Neuron (in vitro differentiated cells): ENCODE results near the gene TTC31.
"Not testable (repeated sequence)": the region's sequence is repeated elsewhere in the genome, so short reads cannot be mapped to it uniquely, and the experiment has no call there.

Experiments used
- H2AFZ ChIP-seq: one replicate; pipeline ENCODE4 v1.6.1; 2013; ENCODE audit warnings: low read depth, mild to moderate bottlenecking, inconsistent platforms, low read length, moderate library complexity
- H3K27me3 ChIP-seq: one replicate; pipeline ENCODE4 v1.6.1; 2013; ENCODE audit warnings: low read length; ENCODE audit not compliant: insufficient read depth
- H3K36me3 ChIP-seq: one replicate; pipeline ENCODE4 v1.6.1; 2013; ENCODE audit warnings: low read length; ENCODE audit not compliant: insufficient read depth
- H3K4me1 ChIP-seq: one replicate; pipeline ENCODE4 v1.6.1; 2013; ENCODE audit warnings: low read length; ENCODE audit not compliant: insufficient read depth
- H3K4me3 ChIP-seq: 2 replicates; pipeline ENCODE4 v1.5.1; 2013; ENCODE audit warnings: mild to moderate bottlenecking, low read length, moderate library complexity
- H3K9me3 ChIP-seq: one replicate; pipeline ENCODE4 v1.6.1; 2013; ENCODE audit warnings: low read length

Gene TTC31

DNA sequence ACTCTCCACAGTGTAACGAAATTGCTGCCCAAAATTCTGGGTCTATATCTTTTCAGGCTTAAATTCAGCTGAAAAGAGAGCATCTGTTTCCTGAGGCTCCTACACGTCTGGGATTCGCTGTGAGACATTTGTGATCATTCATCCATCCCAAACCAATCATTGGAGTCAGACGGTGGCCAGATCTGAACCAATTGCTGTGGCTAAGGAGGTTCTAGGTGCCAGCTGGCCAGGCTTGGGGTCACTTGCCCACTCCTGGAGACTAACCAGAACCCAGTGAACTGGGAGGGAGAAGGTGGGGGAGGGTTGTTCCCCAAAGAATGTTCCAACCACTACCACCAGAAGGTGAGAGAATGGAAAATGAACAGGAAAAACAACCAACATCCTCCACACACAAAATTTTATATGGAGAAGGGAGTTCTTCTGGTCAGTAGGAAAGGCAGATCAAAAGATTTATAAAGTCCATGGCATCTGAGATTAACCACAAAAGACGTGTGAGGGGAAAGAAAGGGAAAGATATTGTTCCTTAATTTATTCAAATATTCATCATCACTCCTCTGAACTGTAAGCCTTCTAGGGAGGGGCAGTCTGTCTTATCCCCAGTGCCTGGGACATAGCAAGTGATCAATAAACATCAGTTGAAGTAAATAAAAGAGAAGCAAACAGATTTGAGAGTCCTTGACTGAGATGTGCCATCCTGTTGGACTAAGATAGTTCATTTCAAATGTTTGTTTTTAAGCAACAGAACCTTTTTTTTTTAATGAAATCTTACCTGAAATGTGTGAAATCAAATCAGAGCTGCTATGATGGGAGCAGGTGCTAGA is 38.2 kb upstream of the TTC31 start:
- Histone ChIP-seq H3K27me3 (peaks cover 8% of the 10 kb centered on the region), H2AFZ (no peak overlapping the region), H3K36me3 (no peaks in the 10 kb centered on the region), H3K4me1 (peaks cover 6% of the 10 kb centered on the region), H3K9me3 (no peaks in the 10 kb centered on the region), H3K4me3 (no peak overlapping the region)

DNA sequence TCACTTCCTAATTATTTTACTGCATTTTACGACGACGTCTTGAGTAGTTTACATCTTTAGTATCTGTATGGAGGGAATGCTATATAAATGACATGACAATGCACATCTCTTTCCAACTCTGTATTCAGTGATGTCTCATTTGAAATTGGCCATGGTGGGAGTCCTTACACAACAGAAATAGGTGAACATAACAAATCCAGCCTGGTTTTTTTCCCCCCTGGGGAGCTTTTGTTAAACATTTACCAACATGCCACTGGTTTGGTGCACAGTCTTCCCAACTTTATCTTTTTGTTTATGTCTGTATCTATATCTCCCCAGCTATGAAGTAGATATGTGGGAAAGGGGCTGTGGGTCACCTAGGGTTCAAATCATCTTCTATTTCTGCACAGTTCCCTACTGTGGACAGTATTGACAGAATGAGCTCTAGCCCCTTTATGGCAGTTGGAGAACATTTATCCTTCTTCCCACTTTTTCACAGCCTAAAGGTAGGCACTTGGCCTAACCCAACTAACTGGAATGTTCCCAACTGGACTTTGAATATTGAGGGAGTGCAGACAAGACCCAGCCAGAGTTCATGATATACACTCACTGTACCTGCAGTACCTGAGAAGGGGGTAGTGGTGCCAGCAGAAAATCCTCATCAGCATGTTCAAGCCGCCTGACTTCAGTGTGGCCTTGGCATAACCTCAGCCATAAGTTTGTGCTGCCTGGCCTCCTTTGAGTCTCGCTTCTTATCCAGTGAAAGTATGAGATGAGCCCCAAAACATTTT is 35.5 kb upstream of the TTC31 start:
- H3K36me3 ChIP-seq, result no peaks in the 10 kb centered on the region
- peaks cover 8% of the 10 kb centered on the region for H3K27me3 ChIP-seq
- H3K4me3 ChIP-seq, result no peak overlapping the region
- H3K9me3 ChIP-seq, result no peaks in the 10 kb centered on the region
- H2AFZ ChIP-seq, result no peak overlapping the region
- no peaks in the 10 kb centered on the region for H3K4me1 ChIP-seq

DNA sequence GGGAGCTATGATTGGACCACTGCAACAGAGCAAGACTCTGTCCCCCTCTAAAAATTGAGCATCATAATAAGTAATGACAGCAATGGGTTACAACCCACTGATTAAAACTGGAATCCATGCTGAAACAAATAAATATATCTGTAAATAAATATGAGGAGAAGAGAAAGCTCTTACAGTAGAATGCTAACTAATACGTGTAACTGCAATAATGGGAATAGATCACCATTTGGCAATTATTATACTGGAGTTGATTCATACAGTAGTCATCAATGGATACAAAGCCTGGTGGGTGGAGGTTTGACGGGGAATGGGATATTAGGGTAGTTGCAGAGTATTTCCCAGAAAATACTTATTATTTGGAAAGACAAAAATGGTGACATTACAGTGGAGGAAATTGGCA is 34.1 kb upstream of the TTC31 start:
- H3K9me3 ChIP-seq, result no peaks in the 10 kb centered on the region
- H2AFZ ChIP-seq, result no peak overlapping the region
- H3K36me3 ChIP-seq, result no peaks in the 10 kb centered on the region
- H3K4me1 ChIP-seq, result no peaks in the 10 kb centered on the region
- H3K4me3 ChIP-seq, result no peak overlapping the region
- peaks cover 8% of the 10 kb centered on the region for H3K27me3 ChIP-seq

- Histone ChIP-seq H3K9me3 (no peaks in the 10 kb centered on the region), H3K4me3 (no peak overlapping the region), H2AFZ (no peak overlapping the region)
These were observed 32.2 kb upstream of the TTC31 start for GRCh38 chr2:74450570-74451190.

DNA sequence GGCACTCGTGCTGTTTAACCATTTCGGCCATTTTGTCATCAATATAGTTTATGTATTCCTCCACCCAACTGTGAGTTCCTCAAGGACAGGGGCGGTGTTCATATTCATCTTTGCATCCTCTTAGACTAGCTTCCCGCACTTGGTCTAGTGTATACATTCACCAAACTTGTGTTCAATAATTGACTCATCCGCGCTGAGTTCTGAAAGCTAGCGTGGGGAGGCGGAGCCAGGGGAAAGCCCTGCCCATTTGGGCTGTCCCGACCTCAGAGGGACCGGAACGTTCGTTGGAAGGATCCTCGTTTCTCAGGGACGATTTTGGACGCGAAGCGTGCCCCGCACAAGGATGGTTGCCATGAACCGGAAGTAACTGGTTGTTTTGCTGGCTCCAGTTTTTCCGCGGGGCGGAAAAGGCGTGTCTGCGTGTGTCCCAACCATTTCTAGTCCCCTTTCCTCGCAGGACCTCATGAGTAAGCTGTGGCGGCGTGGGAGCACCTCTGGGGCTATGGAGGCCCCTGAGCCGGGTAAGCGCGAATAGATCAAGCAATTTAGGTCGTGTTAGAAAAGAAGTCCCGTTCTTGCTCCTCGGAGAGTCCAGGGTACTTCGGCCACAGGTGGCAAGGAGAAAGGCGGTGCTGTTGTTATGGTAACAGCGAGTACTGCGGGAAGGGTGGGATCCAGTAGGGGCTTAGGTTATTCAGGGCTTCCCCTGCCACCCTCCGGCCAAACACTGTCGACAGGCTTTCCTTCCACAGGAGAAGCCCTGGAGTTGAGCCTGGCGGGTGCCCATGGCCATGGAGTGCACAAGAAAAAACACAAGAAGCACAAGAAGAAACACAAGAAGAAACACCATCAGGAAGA is 28.0 kb upstream of the TTC31 start, which contains the start of gene INO80B:
INO80B (plus strand) TSS at position 434 of the 858 bp plus-strand sequence; CDS start at position 464, 30 bp downstream.
- no peaks in the 10 kb centered on the region for H3K9me3 ChIP-seq
- H3K4me3 ChIP-seq, result peak within 1 kb of the TSS; percentile 52
- H3K36me3 ChIP-seq, result peaks cover 4% of the 10 kb centered on the region
- H2AFZ ChIP-seq, result peak within 1 kb of the TSS; percentile 85
- H3K27me3 ChIP-seq, result no peaks in the 10 kb centered on the region
- peaks cover 33% of the 10 kb centered on the region for H3K4me1 ChIP-seq

More at GRCh38 chr2:74450570-74451190, 32.2 kb upstream of the TTC31 start:
- H3K27me3 ChIP-seq, result peaks cover 8% of the 10 kb centered on the region
- no peaks in the 10 kb centered on the region for H3K36me3 ChIP-seq
- H3K4me1 ChIP-seq, result peaks cover 5% of the 10 kb centered on the region

- Histone ChIP-seq H3K27me3 (no peaks in the 10 kb centered on the region), H3K9me3 (no peaks in the 10 kb centered on the region), H3K4me3 (peak overlapping the region; percentile 84), H3K36me3 (peaks cover 20% of the 10 kb centered on the region), H2AFZ (peak overlapping the region; percentile 70), H3K4me1 (peaks cover 33% of the 10 kb centered on the region)
These were observed 25.7 kb upstream of the TTC31 start for GRCh38 chr2:74457129-74457548.

DNA sequence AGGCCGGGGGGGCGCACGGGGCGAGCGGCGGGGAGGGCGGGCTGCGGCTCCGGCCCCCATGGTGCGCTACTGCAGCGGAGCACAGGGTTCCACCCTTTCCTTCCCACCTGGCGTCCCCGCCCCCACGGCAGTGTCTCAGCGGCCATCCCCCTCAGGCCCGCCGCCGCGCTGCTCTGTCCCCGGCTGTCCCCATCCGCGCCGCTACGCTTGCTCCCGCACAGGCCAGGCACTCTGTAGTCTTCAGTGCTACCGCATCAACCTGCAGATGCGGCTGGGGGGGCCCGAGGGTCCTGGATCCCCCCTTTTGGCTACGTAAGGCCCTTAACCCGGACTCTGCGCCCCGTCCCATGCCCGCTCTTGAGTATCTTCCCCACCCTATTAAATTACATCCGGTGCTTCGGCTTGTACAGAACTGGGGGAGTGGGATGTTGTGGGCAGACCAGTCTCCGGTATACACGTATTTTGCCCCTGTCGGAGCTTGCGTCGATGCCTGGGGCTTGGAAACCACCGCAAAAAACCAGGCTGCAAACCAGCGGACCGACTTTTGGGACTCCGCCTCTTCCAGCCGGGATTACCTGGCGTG is 25.2 kb upstream of the TTC31 start:
- Histone ChIP-seq H3K4me3 (peak overlapping the region; percentile 84), H2AFZ (peak overlapping the region; percentile 70), H3K36me3 (peaks cover 25% of the 10 kb centered on the region), H3K4me1 (peaks cover 33% of the 10 kb centered on the region), H3K27me3 (no peaks in the 10 kb centered on the region), H3K9me3 (no peaks in the 10 kb centered on the region)

- Histone ChIP-seq H3K4me1 (peaks cover 33% of the 10 kb centered on the region), H2AFZ (peak within 1 kb of the TSS; percentile 70)
These were observed 24.5 kb upstream of the TTC31 start, which contains the start of gene WBP1 for GRCh38 chr2:74458132-74458937. WBP1 (plus strand) TSS chr2:74458438; CDS start chr2:74458603, 165 bp downstream.

DNA sequence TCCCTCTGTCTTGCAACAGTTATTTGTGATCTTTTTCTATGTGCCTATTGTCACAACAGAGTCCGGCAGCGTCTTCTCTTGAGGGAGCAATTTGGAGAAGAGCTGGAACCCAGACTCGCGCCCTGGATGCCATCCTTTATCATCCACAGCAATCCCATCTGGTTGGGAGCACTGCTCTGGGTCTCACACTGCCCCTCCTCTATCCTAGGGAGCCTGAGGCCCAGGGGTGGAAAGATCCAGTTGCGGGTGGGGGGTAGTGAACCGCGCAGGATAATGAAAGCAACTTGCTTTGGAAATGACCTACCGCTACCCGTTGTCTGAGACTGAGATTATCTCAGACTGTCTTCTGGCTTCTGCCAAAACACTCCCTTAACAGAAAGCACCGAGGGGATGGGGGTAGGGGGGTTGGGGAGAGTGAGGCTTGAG is 23.9 kb upstream of the TTC31 start:
- peak overlapping the region; percentile 84 for H3K4me3 ChIP-seq
- peaks cover 34% of the 10 kb centered on the region for H3K4me1 ChIP-seq
- H3K36me3 ChIP-seq, result peaks cover 29% of the 10 kb centered on the region

More at GRCh38 chr2:74458132-74458937, 24.5 kb upstream of the TTC31 start, which contains the start of gene WBP1:
- H3K36me3 ChIP-seq, result peaks cover 29% of the 10 kb centered on the region
- H3K9me3 ChIP-seq, result no peaks in the 10 kb centered on the region
- peak within 1 kb of the TSS; percentile 84 for H3K4me3 ChIP-seq
- no peaks in the 10 kb centered on the region for H3K27me3 ChIP-seq

GRCh38 chr2:74459503-74460118 is 23.3 kb upstream of the TTC31 start:
- H3K36me3 ChIP-seq, result peaks cover 29% of the 10 kb centered on the region

More for the DNA sequence above, 23.9 kb upstream of the TTC31 start:
- Histone ChIP-seq H3K27me3 (no peaks in the 10 kb centered on the region), H3K9me3 (no peaks in the 10 kb centered on the region), H2AFZ (no peak overlapping the region)

DNA sequence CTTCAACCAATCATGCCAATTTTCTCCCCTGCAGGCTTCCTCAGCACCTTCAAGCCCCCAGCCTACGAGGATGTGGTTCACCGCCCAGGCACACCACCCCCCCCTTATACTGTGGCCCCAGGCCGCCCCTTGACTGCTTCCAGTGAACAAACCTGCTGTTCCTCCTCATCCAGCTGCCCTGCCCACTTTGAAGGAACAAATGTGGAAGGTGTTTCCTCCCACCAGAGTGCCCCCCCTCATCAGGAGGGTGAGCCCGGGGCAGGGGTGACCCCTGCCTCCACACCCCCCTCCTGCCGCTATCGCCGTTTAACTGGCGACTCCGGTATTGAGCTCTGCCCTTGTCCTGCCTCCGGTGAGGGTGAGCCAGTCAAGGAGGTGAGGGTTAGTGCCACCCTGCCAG is 22.7 kb upstream of the TTC31 start:
- H3K4me3 ChIP-seq, H3K9me3 ChIP-seq, H3K27me3 ChIP-seq, H2AFZ ChIP-seq: not testable (repeated sequence)
- Histone ChIP-seq H3K36me3 (peaks cover 29% of the 10 kb centered on the region), H3K4me1 (peaks cover 40% of the 10 kb centered on the region)

More at GRCh38 chr2:74459503-74460118, 23.3 kb upstream of the TTC31 start:
- not testable (repeated sequence) for H3K9me3 ChIP-seq, H3K27me3 ChIP-seq, H2AFZ ChIP-seq
- Histone ChIP-seq H3K4me3 (peak overlapping the region; percentile 84), H3K4me1 (peaks cover 40% of the 10 kb centered on the region)
